C4-2B (cell line): ENCODE measurements around the gene CDK9.

Experiments
- ZFX ChIP-seq: fragments of 450-650 bp; IDR thresholded peaks from 2 replicates; pipeline ENCODE4 v1.6.1; 2017
- TF ChIP-seq, protein P1 (sequence below): fragments of 450-650 bp; conservative IDR thresholded peaks from 2 replicates; pipeline ENCODE4 v1.5.1; 2017; ENCODE audit warnings: mild to moderate bottlenecking

DNA sequence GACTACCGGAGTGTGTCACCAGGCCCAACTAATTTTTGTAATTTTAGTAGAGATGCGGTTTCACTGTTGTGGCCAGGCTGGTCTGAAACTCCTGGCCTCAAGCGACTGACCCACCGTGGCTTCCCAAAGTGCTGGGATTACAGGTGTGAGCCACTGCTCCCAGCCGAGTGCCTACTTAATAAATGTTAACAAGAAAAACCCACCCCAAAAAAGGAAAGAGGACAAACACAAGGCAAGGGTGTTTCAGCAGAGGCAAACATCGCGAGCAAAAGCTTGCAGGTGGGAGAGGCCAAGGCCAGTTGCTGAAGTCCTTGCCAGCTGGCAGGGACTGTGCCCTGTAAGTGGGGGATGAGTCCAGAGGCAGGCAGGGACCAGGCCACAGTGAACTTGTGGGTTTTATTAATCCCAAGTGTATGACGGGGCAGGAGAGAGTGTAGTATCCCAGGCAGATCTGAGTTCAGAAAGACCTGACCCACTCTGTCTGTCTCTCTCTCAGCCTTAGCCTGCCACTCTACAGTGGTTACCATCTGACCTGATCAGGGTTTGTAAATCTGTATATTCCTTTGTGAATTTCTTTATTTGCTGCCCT is 10.5 kb downstream of the CDK9 start:
- TF ChIP-seq, protein P1, sequence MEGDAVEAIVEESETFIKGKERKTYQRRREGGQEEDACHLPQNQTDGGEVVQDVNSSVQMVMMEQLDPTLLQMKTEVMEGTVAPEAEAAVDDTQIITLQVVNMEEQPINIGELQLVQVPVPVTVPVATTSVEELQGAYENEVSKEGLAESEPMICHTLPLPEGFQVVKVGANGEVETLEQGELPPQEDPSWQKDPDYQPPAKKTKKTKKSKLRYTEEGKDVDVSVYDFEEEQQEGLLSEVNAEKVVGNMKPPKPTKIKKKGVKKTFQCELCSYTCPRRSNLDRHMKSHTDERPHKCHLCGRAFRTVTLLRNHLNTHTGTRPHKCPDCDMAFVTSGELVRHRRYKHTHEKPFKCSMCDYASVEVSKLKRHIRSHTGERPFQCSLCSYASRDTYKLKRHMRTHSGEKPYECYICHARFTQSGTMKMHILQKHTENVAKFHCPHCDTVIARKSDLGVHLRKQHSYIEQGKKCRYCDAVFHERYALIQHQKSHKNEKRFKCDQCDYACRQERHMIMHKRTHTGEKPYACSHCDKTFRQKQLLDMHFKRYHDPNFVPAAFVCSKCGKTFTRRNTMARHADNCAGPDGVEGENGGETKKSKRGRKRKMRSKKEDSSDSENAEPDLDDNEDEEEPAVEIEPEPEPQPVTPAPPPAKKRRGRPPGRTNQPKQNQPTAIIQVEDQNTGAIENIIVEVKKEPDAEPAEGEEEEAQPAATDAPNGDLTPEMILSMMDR, result no peak
- TF ChIP-seq ZFX, result no peak
